Uterus (tissue), 2 donors: ENCODE measurements around the gene TMEM175.
A peak's percentile ranks its signal among the peaks of the same experiment; 100 is the strongest.

ENCODE experiments used
- POLR2A ChIP-seq, 2 donors: fragments of 450-650 bp; IDR thresholded peaks; one replicate each; pipeline ENCODE4 v1.6.1; 2016; ENCODE audit warnings: antibody characterized with exemption in 2 of 2, mild to moderate bottlenecking in 1 of 2, moderate library complexity in 1 of 2
- TF ChIP-seq, protein P1 (sequence below), 4 experiments: fragments of 200-600 bp in 2 of 4; fragments of 450-650 bp in 2 of 4; sonication (generic) in 2 of 4; IDR thresholded peaks; one replicate each; pipeline ENCODE4 v1.5.1; 2016 to 2019; ENCODE audit warnings: antibody characterized with exemption in 4 of 4, mild to moderate bottlenecking in 2 of 4, moderate library complexity in 1 of 4

DNA sequence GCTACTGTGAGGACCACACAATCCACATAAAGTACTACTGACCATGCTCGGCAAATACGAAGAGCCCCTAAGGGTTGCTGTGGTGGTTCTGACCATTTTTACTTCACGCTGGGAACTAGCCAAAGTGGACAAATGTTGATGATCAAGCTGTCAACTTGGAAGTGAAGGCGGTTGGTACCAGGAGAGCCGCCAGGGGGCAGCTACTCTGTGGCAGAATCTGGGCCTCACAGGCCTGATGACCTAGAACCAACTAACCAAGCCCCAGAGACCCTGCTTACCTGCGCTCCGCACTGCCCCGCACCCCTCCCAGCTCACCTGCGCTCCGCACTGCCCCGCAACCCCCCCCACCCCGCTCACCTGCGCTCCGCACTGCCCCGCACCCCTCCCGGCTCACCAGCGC lies 5.7 kb upstream of the TMEM175 start:
- TF ChIP-seq, protein P1, sequence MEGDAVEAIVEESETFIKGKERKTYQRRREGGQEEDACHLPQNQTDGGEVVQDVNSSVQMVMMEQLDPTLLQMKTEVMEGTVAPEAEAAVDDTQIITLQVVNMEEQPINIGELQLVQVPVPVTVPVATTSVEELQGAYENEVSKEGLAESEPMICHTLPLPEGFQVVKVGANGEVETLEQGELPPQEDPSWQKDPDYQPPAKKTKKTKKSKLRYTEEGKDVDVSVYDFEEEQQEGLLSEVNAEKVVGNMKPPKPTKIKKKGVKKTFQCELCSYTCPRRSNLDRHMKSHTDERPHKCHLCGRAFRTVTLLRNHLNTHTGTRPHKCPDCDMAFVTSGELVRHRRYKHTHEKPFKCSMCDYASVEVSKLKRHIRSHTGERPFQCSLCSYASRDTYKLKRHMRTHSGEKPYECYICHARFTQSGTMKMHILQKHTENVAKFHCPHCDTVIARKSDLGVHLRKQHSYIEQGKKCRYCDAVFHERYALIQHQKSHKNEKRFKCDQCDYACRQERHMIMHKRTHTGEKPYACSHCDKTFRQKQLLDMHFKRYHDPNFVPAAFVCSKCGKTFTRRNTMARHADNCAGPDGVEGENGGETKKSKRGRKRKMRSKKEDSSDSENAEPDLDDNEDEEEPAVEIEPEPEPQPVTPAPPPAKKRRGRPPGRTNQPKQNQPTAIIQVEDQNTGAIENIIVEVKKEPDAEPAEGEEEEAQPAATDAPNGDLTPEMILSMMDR (IDR thresholded peaks at IDR 0.05), result peak in 1 of 4 experiments; percentile 13
- TF ChIP-seq POLR2A (IDR thresholded peaks at IDR 0.05), result no peak
